HG03196 (cell line): ENCODE measurements around the gene IL1RAPL2.
"Not testable (repeated sequence)": the region's sequence is repeated elsewhere in the genome, so short reads cannot be mapped to it uniquely, and the experiment has no call there.

ENCODE experiments used
- ATAC-seq: cut with Tn5 transposase; IDR thresholded peaks from one replicate; pipeline ENCODE4 v1.9.1; 2021; ENCODE audit not compliant: unreplicated experiment

Gene IL1RAPL2

GRCh38 chrX:105006996-105007395 lies 441.0 kb downstream of the IL1RAPL2 start:
- ATAC-seq, result no peak

GRCh38 chrX:105013719-105014118 lies 447.7 kb downstream of the IL1RAPL2 start:
- no peak for ATAC-seq

- no peak for ATAC-seq
Observed at GRCh38 chrX:105017641-105018040, 451.6 kb downstream of the IL1RAPL2 start.

- no peak for ATAC-seq
Observed at GRCh38 chrX:105018865-105019264, 452.9 kb downstream of the IL1RAPL2 start.

- not testable (repeated sequence) for ATAC-seq
Observed at GRCh38 chrX:105028962-105029361, 463.0 kb downstream of the IL1RAPL2 start.

GRCh38 chrX:105038672-105039328 lies 472.8 kb downstream of the IL1RAPL2 start:
- ATAC-seq, result no peak

GRCh38 chrX:105050921-105051320 lies 484.9 kb downstream of the IL1RAPL2 start:
- no peak for ATAC-seq

- ATAC-seq, result no peak
Observed at GRCh38 chrX:105051364-105051763, 485.4 kb downstream of the IL1RAPL2 start.

GRCh38 chrX:105052926-105053325 lies 486.9 kb downstream of the IL1RAPL2 start:
- ATAC-seq, result no peak

GRCh38 chrX:105063743-105064142 lies 497.7 kb downstream of the IL1RAPL2 start:
- ATAC-seq, result no peak

- ATAC-seq, result no peak
Observed at GRCh38 chrX:105098201-105098600, 532.2 kb downstream of the IL1RAPL2 start.

- no peak for ATAC-seq
Observed at GRCh38 chrX:105098812-105099211, 532.8 kb downstream of the IL1RAPL2 start.

GRCh38 chrX:105101378-105101777 lies 535.4 kb downstream of the IL1RAPL2 start:
- no peak for ATAC-seq

GRCh38 chrX:105109936-105110335 lies 543.9 kb downstream of the IL1RAPL2 start:
- no peak for ATAC-seq

GRCh38 chrX:105114554-105115130 lies 548.6 kb downstream of the IL1RAPL2 start:
- no peak for ATAC-seq

GRCh38 chrX:105115596-105116320 lies 549.8 kb downstream of the IL1RAPL2 start:
- ATAC-seq, result not testable (repeated sequence)

- ATAC-seq, result no peak
Observed at GRCh38 chrX:105116486-105116885, 550.5 kb downstream of the IL1RAPL2 start.

GRCh38 chrX:105117621-105118020 lies 551.6 kb downstream of the IL1RAPL2 start:
- no peak for ATAC-seq

GRCh38 chrX:105120463-105120862 lies 554.5 kb downstream of the IL1RAPL2 start:
- no peak for ATAC-seq

GRCh38 chrX:105121186-105121585 lies 555.2 kb downstream of the IL1RAPL2 start:
- ATAC-seq, result no peak

GRCh38 chrX:105126201-105126600 lies 560.2 kb downstream of the IL1RAPL2 start:
- ATAC-seq, result no peak

- ATAC-seq, result no peak
Observed at GRCh38 chrX:105134273-105134672, 568.3 kb downstream of the IL1RAPL2 start.
